CD8-positive, alpha-beta memory T cell (primary cell): ENCODE data around the gene BLNK. TPM values are rescaled to one million over a fixed set of nuclear protein-coding genes. Genes with fewer than 3 reads are reported as not detected.

Experiments used
- CTCF ChIA-PET: fragments of 350-600 bp; sonication (Branson Sonifier 250); formaldehyde crosslinking; loops from one replicate; lab custom pipeline; 2021; ENCODE audit warnings: antibody characterized with exemption; lab: Charles Lee
- POLR2A ChIA-PET: fragments of 350-600 bp; sonication (Branson Sonifier 250); formaldehyde crosslinking; loops from one replicate; lab custom pipeline; 2021; ENCODE audit warnings: antibody characterized with exemption; lab: Charles Lee
- DNase-seq, 5 donors: peaks; one replicate each; pipeline versions ENCODE4 v3.0.0 to v3.0.0-alpha.2; 2020 to 2022; ENCODE audit warnings: mixed read lengths in 1 of 5
- H3K27ac ChIP-seq: one replicate; pipeline ENCODE4 v1.7.0; 2013; ENCODE audit warnings: low read depth, mild to moderate bottlenecking, low read length, moderate library complexity
- H3K27me3 ChIP-seq: 2 replicates; pipeline ENCODE4 v1.7.0; 2013; ENCODE audit warnings: low read length, mild to moderate bottlenecking; ENCODE audit not compliant: insufficient read depth, poor library complexity, severe bottlenecking
- H3K36me3 ChIP-seq: 2 replicates; pipeline ENCODE4 v1.7.0; 2013; ENCODE audit warnings: mild to moderate bottlenecking, low read length, moderate library complexity; ENCODE audit not compliant: insufficient read depth
- H3K4me1 ChIP-seq: 2 replicates; pipeline ENCODE4 v1.7.0; 2013; ENCODE audit warnings: mild to moderate bottlenecking, low read length, moderate library complexity; ENCODE audit not compliant: insufficient read depth
- H3K4me3 ChIP-seq: 2 replicates; pipeline ENCODE4 v1.7.0; 2013; ENCODE audit warnings: mild to moderate bottlenecking, low read length
- H3K9me3 ChIP-seq: 2 replicates; pipeline ENCODE4 v1.7.0; 2013; ENCODE audit warnings: mild to moderate bottlenecking, low read length
- H3K27ac Mint-ChIP-seq, 8 donors: one replicate each; pipeline ENCODE4 v1.8.0; 2020 to 2021; ENCODE audit warnings: mixed read lengths in 8 of 8, mild to moderate bottlenecking in 6 of 8, inconsistent platforms in 3 of 8, moderate library complexity in 3 of 8
- H3K27me3 Mint-ChIP-seq, 2 donors: one replicate each; pipeline ENCODE4 v1.8.0; 2020 to 2021; ENCODE audit warnings: mixed read lengths in 2 of 2, mild to moderate bottlenecking in 1 of 2, moderate library complexity in 1 of 2
- H3K36me3 Mint-ChIP-seq, 3 donors: one replicate each; pipeline ENCODE4 v1.8.0; 2020 to 2021; ENCODE audit warnings: mixed read lengths in 3 of 3, inconsistent platforms in 1 of 3, mild to moderate bottlenecking in 1 of 3
- H3K4me1 Mint-ChIP-seq, 3 donors: one replicate each; pipeline ENCODE4 v1.8.0; 2020 to 2021; ENCODE audit warnings: mixed read lengths in 3 of 3, inconsistent platforms in 1 of 3, mild to moderate bottlenecking in 1 of 3
- H3K4me3 Mint-ChIP-seq, 7 donors: one replicate each; pipeline ENCODE4 v1.8.0; 2020 to 2021; ENCODE audit warnings: mixed read lengths in 7 of 7, mild to moderate bottlenecking in 6 of 7, moderate library complexity in 4 of 7, inconsistent platforms in 2 of 7
- H3K9me3 Mint-ChIP-seq, 5 donors: one replicate each; pipeline ENCODE4 v1.8.0; 2020 to 2022; ENCODE audit warnings: mixed read lengths in 5 of 5, mild to moderate bottlenecking in 3 of 5, moderate library complexity in 2 of 5, inconsistent platforms in 1 of 5
- polyA plus RNA-seq: library from polyadenylated mRNA; unstranded; fragments of 300-500 nt; fragmentation: Illumina TruSeq; gene quantifications from one replicate; pipeline ENCODE4 v1.2.3, GENCODE V29; 2021
- total RNA-seq, 2 experiments: library from RNA; stranded (reverse); gene quantifications; one replicate each; pipeline ENCODE4 v1.2.3, GENCODE V29; 2021

BLNK gene
- total and polyA plus RNA-seq, 3 experiments from 2014 or later: not detected

- Mint-ChIP-seq H3K9me3 (no peaks in the 10 kb centered on the region), H3K4me1 (no peaks in the 10 kb centered on the region), H3K27me3 (peaks cover 6 to 27% of the 10 kb centered on the region in 2 donors), H3K4me3 (no peak overlapping the region), H3K27ac (no peak overlapping the region), H3K36me3 (no peaks in the 10 kb centered on the region)
- no peaks in the 10 kb centered on the region for H3K4me1 ChIP-seq
- H3K27me3 ChIP-seq: no peaks in the 10 kb centered on the region
- CTCF ChIA-PET: no interaction called here
- POLR2A ChIA-PET: no interaction called here
- no peaks in the 10 kb centered on the region for H3K9me3 ChIP-seq
- H3K4me3 ChIP-seq: no peak overlapping the region
- H3K27ac ChIP-seq: no peak overlapping the region
- no peaks in the 10 kb centered on the region for H3K36me3 ChIP-seq
- DNase-seq: no peak
These were observed 1.2 kb upstream of the BLNK start for GRCh38 chr10:96272316-96273280.

- POLR2A ChIA-PET: no interaction called here
- Mint-ChIP-seq H3K4me1 (no peaks in the 10 kb centered on the region), H3K27me3 (peaks cover 7 to 30% of the 10 kb centered on the region in 2 donors), H3K4me3 (no peak overlapping the region), H3K36me3 (no peaks in the 10 kb centered on the region), H3K27ac (no peak overlapping the region), H3K9me3 (no peaks in the 10 kb centered on the region)
- Histone ChIP-seq H3K9me3 (no peaks in the 10 kb centered on the region), H3K27ac (no peak overlapping the region), H3K4me1 (no peaks in the 10 kb centered on the region), H3K4me3 (no peak overlapping the region), H3K36me3 (no peaks in the 10 kb centered on the region), H3K27me3 (no peaks in the 10 kb centered on the region)
- CTCF ChIA-PET: no interaction called here
- DNase-seq: no peak
These were observed 798 bp downstream of the BLNK start for GRCh38 chr10:96270571-96270970.

GRCh38 chr10:96269438-96270300 lies 1.7 kb downstream of the BLNK start:
- H3K4me1 Mint-ChIP-seq: no peaks in the 10 kb centered on the region
- ChIA-PET POLR2A (no interaction called here), CTCF (no interaction called here)
- Histone ChIP-seq H3K27ac (no peak overlapping the region), H3K27me3 (no peaks in the 10 kb centered on the region), H3K4me3 (no peak overlapping the region), H3K36me3 (no peaks in the 10 kb centered on the region), H3K9me3 (no peaks in the 10 kb centered on the region), H3K4me1 (no peaks in the 10 kb centered on the region)
- no peaks in the 10 kb centered on the region for H3K9me3 Mint-ChIP-seq
- no peaks in the 10 kb centered on the region for H3K36me3 Mint-ChIP-seq
- no peak overlapping the region for H3K4me3 Mint-ChIP-seq
- DNase-seq: no peak
- H3K27me3 Mint-ChIP-seq: peaks cover 5 to 30% of the 10 kb centered on the region in 2 donors
- no peak overlapping the region for H3K27ac Mint-ChIP-seq

GRCh38 chr10:96268341-96268909 lies 2.9 kb downstream of the BLNK start:
- POLR2A ChIA-PET: no interaction called here
- Histone ChIP-seq H3K36me3 (no peaks in the 10 kb centered on the region), H3K9me3 (no peaks in the 10 kb centered on the region), H3K4me3 (no peak overlapping the region), H3K27ac (no peak overlapping the region), H3K27me3 (no peaks in the 10 kb centered on the region), H3K4me1 (no peaks in the 10 kb centered on the region)
- Mint-ChIP-seq H3K36me3 (no peaks in the 10 kb centered on the region), H3K27ac (peak overlapping the region in 1 of 8 donors; percentile 5), H3K4me3 (no peak overlapping the region), H3K9me3 (no peaks in the 10 kb centered on the region), H3K27me3 (peaks cover 5 to 42% of the 10 kb centered on the region in 2 donors), H3K4me1 (no peaks in the 10 kb centered on the region)
- DNase-seq: no peak
- CTCF ChIA-PET: interaction anchor here (0.7 kb wide), 1 partner anchor 38 kb away, joined by 3 read pairs; no protein-coding TSS in a partner anchor

- H3K9me3 Mint-ChIP-seq: no peaks in the 10 kb centered on the region
- H3K4me3 ChIP-seq: no peak overlapping the region
- H3K27me3 Mint-ChIP-seq: peaks cover 5 to 44% of the 10 kb centered on the region in 2 donors
- no peaks in the 10 kb centered on the region for H3K36me3 Mint-ChIP-seq
- H3K9me3 ChIP-seq: no peaks in the 10 kb centered on the region
- DNase-seq: no peak
- no peaks in the 10 kb centered on the region for H3K4me1 ChIP-seq
- peak overlapping the region in 1 of 8 donors; percentile 40 for H3K27ac Mint-ChIP-seq
- ChIA-PET POLR2A (no interaction called here), CTCF (interaction anchor here (0.7 kb wide), 1 partner anchor 37 kb away, joined by 3 read pairs; no protein-coding TSS in a partner anchor)
- H3K4me3 Mint-ChIP-seq: no peak overlapping the region
- no peaks in the 10 kb centered on the region for H3K4me1 Mint-ChIP-seq
- H3K36me3 ChIP-seq: no peaks in the 10 kb centered on the region
- H3K27me3 ChIP-seq: no peaks in the 10 kb centered on the region
- H3K27ac ChIP-seq: no peak overlapping the region
These were observed 4.1 kb downstream of the BLNK start for GRCh38 chr10:96267234-96267705.

GRCh38 chr10:96266118-96266770 lies 5.1 kb downstream of the BLNK start:
- H3K4me3 Mint-ChIP-seq: no peak overlapping the region
- CTCF ChIA-PET: no interaction called here
- no peaks in the 10 kb centered on the region for H3K36me3 Mint-ChIP-seq
- no peaks in the 10 kb centered on the region for H3K9me3 Mint-ChIP-seq
- no peak overlapping the region for H3K27ac ChIP-seq
- POLR2A ChIA-PET: no interaction called here
- no peak overlapping the region for H3K4me3 ChIP-seq
- no peaks in the 10 kb centered on the region for H3K9me3 ChIP-seq
- H3K36me3 ChIP-seq: no peaks in the 10 kb centered on the region
- H3K4me1 ChIP-seq: no peaks in the 10 kb centered on the region
- no peaks in the 10 kb centered on the region for H3K27me3 ChIP-seq
- no peak overlapping the region for H3K27ac Mint-ChIP-seq
- DNase-seq: no peak
- peaks cover 12 to 44% of the 10 kb centered on the region in 2 donors for H3K27me3 Mint-ChIP-seq
- no peaks in the 10 kb centered on the region for H3K4me1 Mint-ChIP-seq

GRCh38 chr10:96264938-96265337 lies 6.4 kb downstream of the BLNK start:
- Histone ChIP-seq H3K4me1 (no peaks in the 10 kb centered on the region), H3K27me3 (no peaks in the 10 kb centered on the region), H3K9me3 (no peaks in the 10 kb centered on the region), H3K4me3 (no peak overlapping the region), H3K36me3 (no peaks in the 10 kb centered on the region), H3K27ac (no peak overlapping the region)
- DNase-seq: no peak
- H3K4me1 Mint-ChIP-seq: no peaks in the 10 kb centered on the region
- ChIA-PET CTCF (no interaction called here), POLR2A (no interaction called here)
- H3K27me3 Mint-ChIP-seq: peaks cover 12 to 47% of the 10 kb centered on the region in 2 donors
- H3K9me3 Mint-ChIP-seq: no peaks in the 10 kb centered on the region
- no peak overlapping the region for H3K4me3 Mint-ChIP-seq
- H3K27ac Mint-ChIP-seq: no peak overlapping the region
- H3K36me3 Mint-ChIP-seq: no peaks in the 10 kb centered on the region
